HG03439 (cell line): ENCODE data around the gene GFM1.
A peak's percentile ranks its signal among the peaks of the same experiment; 100 is the strongest.

ENCODE experiments used
- ATAC-seq: cut with Tn5 transposase; IDR thresholded peaks from one replicate; pipeline ENCODE4 v1.9.1; 2021; ENCODE audit warnings: mild to moderate bottlenecking, moderate library complexity; ENCODE audit not compliant: unreplicated experiment

GFM1 gene

GRCh38 chr3:158723991-158724390, 79.7 kb downstream of the GFM1 start:
- no peak for ATAC-seq

DNA sequence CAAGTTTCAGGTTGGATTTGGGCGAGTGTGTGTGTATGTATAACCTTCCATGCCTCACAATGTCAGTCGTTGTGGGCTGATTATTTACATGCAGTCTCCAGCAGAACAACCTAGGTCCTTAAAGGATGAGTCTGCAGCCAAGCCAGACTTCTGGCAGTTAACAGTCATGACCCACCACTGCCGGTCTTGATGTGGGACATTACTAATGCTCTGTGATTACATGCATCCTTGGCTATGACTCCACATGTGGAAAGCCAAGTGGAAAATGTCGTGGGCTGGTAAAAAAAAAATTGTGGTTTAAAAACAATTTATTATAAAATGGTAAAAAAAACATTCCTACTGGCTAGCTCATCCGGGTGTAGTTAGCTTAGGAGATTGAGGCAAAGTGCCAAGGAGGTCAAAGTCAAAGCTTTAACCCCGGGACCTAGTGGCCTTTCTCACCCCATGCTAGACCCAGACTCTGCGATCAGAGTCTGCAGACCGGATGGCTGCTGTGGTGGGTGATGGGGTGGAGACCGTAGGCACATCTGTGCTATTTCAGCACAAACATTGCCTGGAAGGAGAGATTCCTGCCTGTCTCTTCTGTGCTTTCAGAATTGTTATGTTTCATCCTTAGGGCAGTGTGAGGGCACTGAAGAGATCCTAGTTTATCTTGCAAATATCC, 81.2 kb downstream of the GFM1 start:
- no peak for ATAC-seq

DNA sequence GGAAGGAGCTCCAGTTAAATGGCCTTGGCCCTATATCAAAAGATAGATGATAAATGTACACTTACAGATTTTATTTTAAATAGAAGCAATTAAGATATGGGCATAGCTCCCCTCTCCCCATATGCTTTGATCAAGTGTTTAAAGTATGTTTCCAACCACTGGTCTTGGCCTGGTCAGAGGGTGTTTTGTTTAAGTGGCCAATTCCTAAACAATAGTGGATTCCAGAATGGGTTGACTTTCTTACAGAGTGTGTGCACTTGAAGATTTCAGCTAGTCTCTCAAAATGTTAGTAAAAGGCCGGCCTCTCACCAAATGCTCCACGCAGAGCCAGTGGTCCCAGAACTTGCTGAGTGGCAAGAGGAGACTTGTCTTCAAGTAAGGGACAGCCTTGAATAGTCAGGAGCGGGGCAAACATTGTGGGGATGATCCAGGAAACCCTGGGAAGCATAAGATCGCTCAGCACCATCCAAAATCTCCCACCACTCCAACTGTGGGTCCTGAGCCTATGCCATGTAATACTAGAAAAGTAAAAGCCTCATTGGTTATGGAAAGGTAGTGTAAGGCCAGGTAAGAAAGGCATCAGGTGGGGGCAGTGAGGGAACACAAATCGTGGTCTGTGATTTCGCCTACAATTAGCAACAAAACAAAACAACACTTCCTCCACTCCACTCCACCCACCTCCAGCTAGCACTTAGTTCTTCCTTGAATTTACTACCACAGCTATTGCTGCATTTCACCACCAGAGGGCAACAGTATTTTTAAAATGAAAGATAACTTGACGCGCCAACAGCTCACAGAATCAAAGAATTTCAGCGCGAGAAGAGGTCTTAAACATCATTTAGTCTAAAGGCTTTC, 83.1 kb downstream of the GFM1 start:
- peak; percentile 62 for ATAC-seq

DNA sequence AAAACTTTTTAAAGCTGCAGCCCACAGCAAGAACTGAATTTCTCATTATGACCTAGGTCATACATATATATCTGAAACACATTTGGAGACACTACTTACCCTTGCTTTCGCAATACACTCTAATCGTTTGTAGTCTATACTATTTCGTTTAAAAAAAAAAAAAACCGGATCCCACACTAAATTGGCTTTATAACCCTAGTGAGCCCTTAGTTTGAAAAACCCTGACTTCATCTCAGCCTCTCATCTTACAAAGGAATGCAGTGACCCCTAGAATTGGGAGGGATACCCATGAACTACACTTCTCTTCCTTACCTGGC, 83.7 kb downstream of the GFM1 start:
- ATAC-seq = no peak

- no peak for ATAC-seq
Measured at GRCh38 chr3:158728851-158729250, 84.5 kb downstream of the GFM1 start.

DNA sequence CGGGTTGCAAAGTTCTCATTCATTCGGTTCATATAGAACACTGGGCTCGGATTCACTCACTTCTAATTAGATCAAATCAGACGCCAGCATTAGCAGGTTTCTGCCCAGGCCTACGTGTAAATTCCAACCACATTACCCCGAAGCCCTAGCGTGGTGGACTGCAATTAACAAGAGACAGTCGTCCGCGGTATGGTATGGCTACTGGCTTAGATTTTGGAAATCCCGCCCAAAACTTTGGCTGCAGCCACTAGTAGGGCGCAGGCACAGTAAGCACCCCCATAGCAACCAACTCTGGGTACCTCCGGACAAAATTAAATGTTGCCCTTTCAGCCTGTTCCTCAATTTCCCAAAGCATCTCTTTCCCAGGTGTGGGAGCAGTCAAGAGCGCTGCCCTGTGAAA, 87.2 kb downstream of the GFM1 start:
- no peak for ATAC-seq

DNA sequence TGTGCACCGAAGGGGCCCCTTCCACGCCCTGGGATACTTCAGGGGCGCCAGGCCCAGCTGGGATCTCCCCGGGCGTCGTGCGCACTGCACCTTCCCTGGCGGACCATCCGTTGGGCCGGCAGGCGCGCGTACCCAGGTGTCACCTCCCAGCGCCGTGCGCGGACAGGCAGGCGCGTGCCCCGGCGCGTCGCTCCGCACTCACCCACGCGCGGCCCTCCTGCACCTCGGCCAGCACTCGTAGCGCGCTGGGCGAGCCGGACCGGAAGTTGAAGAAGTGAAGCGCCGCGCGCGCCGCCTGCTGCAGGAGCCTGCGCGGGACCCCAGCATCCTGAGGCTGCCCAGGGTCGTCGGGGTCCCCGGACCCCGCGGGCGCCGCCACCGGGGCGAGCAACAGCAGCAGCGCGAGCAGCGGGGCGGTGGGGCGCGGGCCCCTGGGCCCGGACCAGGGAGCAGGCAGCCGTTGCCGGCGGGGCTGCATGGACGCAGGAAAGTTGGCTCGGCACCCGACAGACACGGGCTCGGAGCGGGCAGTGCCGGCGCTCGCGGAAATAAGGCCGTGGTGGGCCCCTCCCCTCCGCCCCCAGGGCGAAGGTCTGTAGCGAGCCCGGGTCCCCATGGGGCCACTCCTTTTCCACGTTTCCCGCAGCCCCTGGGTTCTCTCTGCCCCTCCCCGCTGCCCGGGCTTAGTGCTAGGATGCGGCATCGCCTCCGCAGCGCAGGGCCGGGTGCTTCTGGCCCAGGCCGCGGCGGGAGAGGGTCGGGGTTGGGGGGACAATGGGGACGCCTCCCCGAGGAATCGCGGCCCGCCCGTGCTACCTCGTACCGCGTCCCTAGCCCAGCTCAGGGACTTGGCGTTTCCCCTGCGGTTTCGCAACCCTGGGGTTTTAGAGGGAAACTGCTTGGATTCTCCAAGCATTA, 87.9 kb downstream of the GFM1 start, which contains the start of gene RARRES1:
Gene RARRES1, minus strand, starts transcription at position 520 of the 918 bp plus-strand sequence. Its CDS starts 42 bp downstream, at position 478.
- ATAC-seq = peak; percentile 61

DNA sequence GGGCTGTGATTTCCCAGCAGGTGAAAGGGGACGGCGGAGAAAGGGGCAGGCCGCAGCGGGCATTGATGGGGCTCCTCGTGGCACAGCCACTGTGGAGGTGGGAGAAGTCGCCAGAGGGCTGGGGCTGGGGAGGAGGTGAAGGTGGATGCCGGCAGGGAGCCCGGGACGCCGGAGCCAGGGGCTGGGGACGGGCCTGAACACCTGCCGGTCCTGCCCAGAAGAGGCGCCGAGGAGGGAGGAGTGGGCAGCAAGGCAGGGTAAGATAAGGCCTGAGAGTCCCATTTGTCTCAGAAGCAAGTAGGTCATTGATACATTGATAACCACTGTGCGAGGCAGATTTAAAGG, 88.5 kb downstream of the GFM1 start:
- ATAC-seq = no peak

GRCh38 chr3:158733656-158734055, 89.3 kb downstream of the GFM1 start:
- no peak for ATAC-seq

DNA sequence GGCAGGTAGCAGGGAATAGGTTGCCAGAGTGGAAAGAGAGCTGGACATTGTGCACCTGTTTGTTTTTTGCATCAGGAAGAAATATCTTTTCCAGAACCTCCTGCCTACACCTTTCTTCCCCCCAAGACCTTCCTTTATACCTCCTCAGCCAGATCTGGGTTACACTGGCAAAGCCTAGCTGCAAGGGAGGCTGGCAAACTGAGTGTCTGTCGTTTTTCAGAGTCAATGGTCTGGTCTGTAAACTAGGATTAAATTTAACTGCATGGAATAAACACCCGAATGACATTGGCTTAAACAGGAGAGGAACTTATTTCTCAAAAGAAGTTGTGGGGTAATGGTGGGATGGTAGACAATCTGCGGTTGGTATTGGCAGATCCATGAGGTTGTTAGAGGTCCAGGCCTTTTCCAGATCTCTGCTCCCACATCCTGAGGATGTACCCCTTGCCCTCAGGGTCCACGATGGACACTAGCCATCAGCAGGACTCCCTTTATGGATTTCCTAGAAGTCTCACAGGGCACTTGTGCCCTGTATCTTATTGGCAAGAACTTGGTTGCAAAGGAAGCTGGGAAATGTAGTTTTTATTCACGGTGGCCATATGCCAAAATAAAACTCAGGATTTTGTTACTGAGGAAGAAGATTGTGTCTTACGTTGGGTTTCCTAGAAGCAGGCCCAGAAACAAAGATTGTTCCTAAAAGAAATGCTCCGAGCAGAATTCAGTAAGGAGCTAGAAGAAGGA, 91.1 kb downstream of the GFM1 start:
- ATAC-seq = no peak

DNA sequence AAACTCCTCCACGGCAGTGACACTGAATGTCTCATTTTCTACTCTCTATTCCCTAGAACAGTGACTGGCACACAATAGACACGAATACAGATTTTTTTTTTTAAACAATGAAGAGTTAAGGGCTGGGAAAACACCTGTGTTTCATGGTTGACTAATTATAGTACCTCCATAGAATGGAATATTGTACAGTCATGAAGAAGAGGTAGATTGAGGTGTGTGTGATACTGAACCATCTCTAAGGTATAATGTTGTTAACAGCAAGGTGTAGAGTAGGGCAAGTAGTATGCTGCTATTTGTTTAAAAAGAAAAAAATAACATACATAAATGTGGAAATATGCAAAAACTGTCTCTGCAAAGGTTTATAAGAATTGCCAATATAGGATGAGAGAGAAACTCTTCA, 93.1 kb downstream of the GFM1 start:
- no peak for ATAC-seq

- ATAC-seq = no peak
Measured at GRCh38 chr3:158737976-158738615, 93.8 kb downstream of the GFM1 start.

GRCh38 chr3:158738653-158739052, 94.3 kb downstream of the GFM1 start:
- no peak for ATAC-seq

DNA sequence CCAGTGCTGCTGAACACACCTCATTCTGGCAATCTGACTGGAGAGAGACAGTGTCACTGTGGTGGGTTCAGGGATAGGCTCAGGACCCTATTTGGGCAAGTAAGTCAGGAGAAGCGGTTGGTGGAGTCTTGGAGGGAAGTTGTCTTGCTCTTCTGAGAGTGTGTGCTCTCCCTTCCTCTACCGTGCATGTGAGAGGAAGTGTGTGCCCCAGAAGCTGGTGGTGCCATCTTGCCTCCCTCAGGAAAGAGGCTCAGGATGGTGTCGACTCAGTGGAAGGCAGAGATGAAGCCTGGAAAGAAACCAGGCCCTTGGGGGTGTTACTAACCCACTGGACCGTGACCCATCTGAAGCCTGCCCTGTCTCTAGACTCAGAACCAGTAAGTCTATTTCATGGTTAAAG, 94.8 kb downstream of the GFM1 start:
- no peak for ATAC-seq

GRCh38 chr3:158739661-158740060, 95.3 kb downstream of the GFM1 start:
- ATAC-seq = no peak
